ENCODE measurements around the gene PDCL3. TPM values are rescaled to one million over a fixed set of nuclear protein-coding genes. Genes with fewer than 3 reads are reported as not detected.

Gene PDCL3
- total RNA-seq, 1 experiment from 2014 or later, result 30.2 TPM

DNA sequence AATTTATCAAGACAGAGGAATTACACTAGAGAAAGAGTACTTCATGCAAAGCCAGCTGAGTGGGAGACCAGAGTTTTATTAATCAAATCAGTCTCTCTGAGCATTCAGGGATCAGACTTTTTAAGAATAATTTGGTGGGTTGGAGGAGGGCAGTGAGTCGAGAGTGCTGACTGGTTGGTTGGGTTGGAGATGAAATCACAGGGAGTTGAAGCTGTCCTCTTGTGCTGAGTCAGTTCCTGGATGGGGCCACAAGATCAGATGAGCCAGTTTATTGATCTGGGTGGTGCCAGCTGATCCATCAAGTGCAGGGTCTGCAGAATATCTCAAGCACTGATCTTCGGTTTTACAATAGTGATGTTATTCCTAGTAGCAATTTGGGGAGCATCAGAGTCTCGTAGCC is 21.4 kb upstream of the PDCL3 start:
- Histone ChIP-seq H3K27me3 (replicated peaks) (no peaks in the 10 kb centered on the region), H3K4me1 (replicated peaks) (no peaks in the 10 kb centered on the region), H3K9me3 (replicated peaks) (no peaks in the 10 kb centered on the region), H3K36me3 (no peaks in the 10 kb centered on the region), H3K27ac (no peak overlapping the region), H3K4me3 (no peak overlapping the region)
- no peak for DNase-seq (ENCODE audit: low read depth in 1 of 2, low spot score in 2 of 2)

DNA sequence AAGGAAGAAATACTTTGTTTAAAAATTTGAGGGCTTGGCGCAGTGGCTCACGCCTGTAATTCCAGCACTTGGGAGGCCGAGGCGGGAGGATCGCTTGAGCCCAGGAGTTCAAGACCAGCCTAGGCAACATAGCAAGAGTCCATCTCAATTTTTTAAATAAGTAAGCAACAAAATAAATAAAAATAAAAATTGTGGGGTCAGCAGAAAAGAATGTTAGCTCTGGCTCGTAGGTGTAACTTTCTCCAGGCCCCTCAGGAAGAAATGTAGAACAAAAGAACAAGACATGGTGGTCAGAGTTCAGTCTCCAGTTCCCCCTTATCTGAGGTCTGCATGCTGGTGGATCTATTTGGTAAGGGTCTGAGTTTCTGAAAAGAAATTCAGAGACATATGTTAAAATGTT is 20.4 kb upstream of the PDCL3 start:
- Histone ChIP-seq H3K36me3 (no peaks in the 10 kb centered on the region), H3K4me3 (no peak overlapping the region), H3K27ac (no peak overlapping the region), H3K27me3 (replicated peaks) (no peaks in the 10 kb centered on the region), H3K4me1 (replicated peaks) (no peaks in the 10 kb centered on the region), H3K9me3 (replicated peaks) (no peaks in the 10 kb centered on the region)
- no peak for DNase-seq (ENCODE audit: low read depth in 1 of 2, low spot score in 2 of 2)

DNA sequence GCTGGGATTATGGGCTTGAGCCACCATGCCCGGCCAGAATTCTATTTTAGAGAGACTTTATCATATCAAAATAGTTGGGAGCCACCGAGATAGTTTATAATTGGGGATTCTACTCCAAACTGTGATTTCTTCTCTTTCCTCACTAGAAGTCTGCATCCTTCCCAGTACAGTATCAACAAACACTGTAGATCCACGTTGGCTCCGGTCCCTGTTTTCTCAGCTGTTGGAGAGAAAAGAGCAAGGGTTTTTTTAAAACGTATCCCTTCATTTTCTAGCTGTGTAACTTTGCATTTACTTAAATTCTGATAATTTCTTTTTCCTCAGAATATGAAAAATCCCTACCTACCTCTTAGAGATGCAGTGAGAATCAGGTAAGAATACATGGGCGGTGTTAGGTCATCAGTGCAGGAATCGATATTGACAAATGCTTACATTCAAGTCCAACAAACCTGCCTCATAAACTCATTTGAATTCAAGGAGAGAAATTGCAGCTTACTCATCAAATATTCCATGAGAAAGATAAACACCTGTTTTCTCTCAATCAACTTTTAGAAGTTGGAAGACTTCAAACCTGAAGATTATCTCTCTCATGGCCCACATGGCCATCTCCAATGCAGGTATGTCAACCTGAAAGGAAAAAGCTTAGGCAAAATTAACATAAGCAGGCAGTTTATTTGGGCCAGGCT is 17.7 kb upstream of the PDCL3 start:
- no peak for DNase-seq (ENCODE audit: low read depth in 1 of 2, low spot score in 2 of 2)
- H3K27ac ChIP-seq, result no peak overlapping the region

DNA sequence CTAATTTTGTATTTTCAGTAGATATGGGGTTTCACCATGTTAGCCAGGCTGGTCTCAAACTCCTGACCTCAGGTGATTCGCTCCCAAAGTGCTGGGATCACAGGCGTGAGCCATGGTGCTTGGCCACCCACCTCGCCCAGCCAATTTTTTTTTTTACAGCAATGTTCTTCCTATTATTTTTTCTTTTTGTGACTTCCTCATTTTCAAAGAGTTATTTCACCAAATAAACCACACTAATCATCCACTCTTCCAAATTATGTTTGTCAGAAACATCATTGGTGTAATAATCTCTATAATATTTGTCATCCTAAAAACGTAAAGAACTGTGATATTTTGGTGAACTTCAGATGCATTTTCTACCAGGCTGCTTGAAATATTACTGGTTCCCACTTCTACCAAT is 16.3 kb upstream of the PDCL3 start:
- H3K27me3 ChIP-seq (replicated peaks), result no peaks in the 10 kb centered on the region
- H3K36me3 ChIP-seq, result no peaks in the 10 kb centered on the region
- H3K9me3 ChIP-seq (replicated peaks), result no peaks in the 10 kb centered on the region
- no peak overlapping the region for H3K27ac ChIP-seq
- no peaks in the 10 kb centered on the region for H3K4me1 ChIP-seq (replicated peaks)
- no peak for DNase-seq (ENCODE audit: low read depth in 1 of 2, low spot score in 2 of 2)
- H3K4me3 ChIP-seq, result no peak overlapping the region

More for the DNA sequence above, 17.7 kb upstream of the PDCL3 start:
- no peaks in the 10 kb centered on the region for H3K9me3 ChIP-seq (replicated peaks)
- no peak overlapping the region for H3K4me3 ChIP-seq
- H3K27me3 ChIP-seq (replicated peaks), result no peaks in the 10 kb centered on the region
- no peaks in the 10 kb centered on the region for H3K4me1 ChIP-seq (replicated peaks)
- H3K36me3 ChIP-seq, result no peaks in the 10 kb centered on the region

DNA sequence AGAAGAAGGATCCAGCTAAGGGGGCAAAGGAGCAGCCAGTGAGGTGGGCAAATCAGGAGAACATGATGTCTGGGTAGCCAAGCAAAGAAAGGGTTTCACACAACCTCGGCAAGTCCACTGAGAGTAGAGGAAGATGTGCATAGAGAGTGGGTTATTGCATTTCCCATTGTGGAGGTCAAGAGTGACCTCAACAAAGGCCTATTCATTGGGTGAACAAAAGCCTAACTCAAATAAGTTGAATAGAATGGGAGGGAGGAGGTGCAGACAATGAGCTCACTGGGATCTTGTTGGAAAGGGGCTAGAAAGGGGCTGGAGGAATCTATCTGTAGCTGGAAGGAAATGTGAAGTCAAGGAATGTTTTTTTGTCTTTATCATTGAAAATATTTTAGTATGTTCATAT is 14.0 kb upstream of the PDCL3 start:
- Histone ChIP-seq H3K4me3 (no peak overlapping the region), H3K27me3 (replicated peaks) (no peaks in the 10 kb centered on the region), H3K4me1 (replicated peaks) (no peaks in the 10 kb centered on the region), H3K9me3 (replicated peaks) (no peaks in the 10 kb centered on the region), H3K27ac (no peak overlapping the region), H3K36me3 (no peaks in the 10 kb centered on the region)
- no peak for DNase-seq (ENCODE audit: low read depth in 1 of 2, low spot score in 2 of 2)

DNA sequence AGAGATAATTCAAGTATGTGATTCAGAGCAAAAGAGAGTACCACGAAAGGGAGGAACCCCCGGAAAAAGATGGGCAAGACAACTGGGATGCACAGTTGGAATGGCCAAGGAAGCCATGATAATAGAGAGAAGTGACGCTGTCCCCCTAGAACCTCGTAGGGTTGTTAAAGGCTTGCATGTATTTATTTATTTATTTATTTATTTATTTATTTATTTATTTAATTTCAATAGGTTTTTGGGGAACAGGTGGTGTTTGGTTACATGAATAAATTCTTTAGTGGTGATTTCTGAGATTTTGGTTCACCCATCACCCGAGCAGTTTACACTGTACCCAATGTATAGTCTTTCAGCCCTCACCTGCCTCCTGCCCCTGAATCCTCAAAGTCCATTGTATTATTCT is 11.5 kb upstream of the PDCL3 start:
- H3K4me1 ChIP-seq (replicated peaks), result no peaks in the 10 kb centered on the region
- H3K9me3 ChIP-seq (replicated peaks), result no peaks in the 10 kb centered on the region
- H3K27ac ChIP-seq, result no peak overlapping the region
- no peak overlapping the region for H3K4me3 ChIP-seq
- DNase-seq (ENCODE audit: low read depth in 1 of 2, low spot score in 2 of 2), result no peak
- H3K36me3 ChIP-seq, result no peaks in the 10 kb centered on the region
- no peaks in the 10 kb centered on the region for H3K27me3 ChIP-seq (replicated peaks)

DNA sequence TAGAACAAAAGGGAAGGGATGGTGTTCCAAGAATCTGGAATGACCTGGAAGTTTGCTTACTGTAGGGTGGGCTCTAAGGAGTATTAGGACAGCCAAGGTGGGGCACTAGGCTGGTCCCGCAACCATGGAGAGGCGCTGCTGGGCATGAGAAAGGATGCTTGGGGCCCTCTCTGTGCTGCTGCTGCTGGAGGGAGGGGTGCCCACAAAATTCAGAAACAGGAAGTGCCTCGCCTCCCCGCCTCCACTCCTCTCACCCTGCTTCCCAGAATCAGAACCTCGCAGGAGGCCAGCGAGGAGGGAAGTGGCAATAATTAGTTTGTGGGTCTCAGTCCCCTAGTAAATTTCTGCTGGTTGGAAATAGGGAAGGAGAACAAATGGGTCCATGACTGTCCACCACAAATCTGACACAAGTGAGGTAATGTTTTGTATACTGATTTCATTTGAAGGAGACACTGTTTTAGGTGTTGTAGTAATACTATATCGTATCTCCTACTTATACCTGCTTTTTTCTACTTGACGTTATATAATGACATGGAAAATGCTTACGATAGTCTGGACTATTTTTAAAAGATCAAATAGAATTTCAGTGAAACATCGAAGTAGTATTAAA is 7.9 kb upstream of the PDCL3 start:
- no peaks in the 10 kb centered on the region for H3K36me3 ChIP-seq
- no peak overlapping the region for H3K27ac ChIP-seq
- H3K4me1 ChIP-seq (replicated peaks), result no peaks in the 10 kb centered on the region
- H3K4me3 ChIP-seq, result no peak overlapping the region
- no peaks in the 10 kb centered on the region for H3K9me3 ChIP-seq (replicated peaks)
- no peak for DNase-seq (ENCODE audit: low read depth in 1 of 2, low spot score in 2 of 2)
- H3K27me3 ChIP-seq (replicated peaks), result no peaks in the 10 kb centered on the region

DNA sequence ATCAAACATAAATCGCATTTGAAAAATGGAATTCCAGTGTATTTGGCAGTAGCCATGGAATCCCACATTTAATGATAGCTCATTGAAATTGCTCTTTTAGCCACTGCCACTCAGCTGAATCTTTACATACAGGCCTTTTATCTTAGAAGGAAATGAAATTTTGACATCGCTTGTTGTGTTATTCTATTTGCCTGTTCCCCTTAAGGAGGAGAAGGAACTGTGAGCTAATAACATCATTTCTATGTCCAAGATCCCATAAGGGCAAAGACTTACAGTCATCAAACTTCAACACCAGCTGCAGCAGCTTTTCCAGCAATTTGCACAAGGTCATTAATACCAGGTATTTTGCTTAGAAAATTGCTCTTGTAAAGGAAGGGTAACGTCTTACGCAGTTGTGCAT is 6.0 kb upstream of the PDCL3 start:
- no peaks in the 10 kb centered on the region for H3K27me3 ChIP-seq (replicated peaks)
- no peak overlapping the region for H3K4me3 ChIP-seq
- H3K36me3 ChIP-seq, result no peaks in the 10 kb centered on the region
- no peaks in the 10 kb centered on the region for H3K9me3 ChIP-seq (replicated peaks)
- H3K27ac ChIP-seq, result no peak overlapping the region
- H3K4me1 ChIP-seq (replicated peaks), result peaks cover 6% of the 10 kb centered on the region
- DNase-seq (ENCODE audit: low read depth in 1 of 2, low spot score in 2 of 2), result no peak

DNA sequence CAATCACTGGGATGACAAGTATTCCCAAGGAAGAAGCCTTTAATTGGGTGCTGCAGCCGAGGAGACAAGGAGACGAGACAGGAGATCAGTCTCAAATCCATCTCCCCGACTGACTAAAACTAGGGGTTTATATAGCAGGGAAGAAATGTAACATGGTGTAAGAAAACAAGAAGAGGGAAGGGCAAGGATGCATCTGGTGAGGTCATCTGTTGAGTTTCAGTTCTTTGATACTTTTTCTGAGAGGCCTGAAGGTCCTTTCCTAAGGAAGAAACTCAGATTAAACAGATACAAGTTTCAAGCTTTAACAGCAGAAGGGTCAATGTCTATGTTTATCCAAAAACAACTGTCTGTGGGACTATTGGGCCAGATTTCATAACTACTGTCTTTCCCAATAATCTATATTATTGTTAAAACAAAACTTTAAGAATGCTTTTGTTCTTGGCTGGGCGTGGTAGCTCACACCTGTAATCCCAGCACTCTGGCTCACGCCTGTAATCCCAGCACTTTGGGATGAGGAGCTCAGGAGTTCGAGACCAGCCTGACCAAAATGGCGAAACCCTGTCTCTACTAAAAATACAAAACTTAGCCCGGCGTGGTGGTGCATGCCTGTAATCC is 2.5 kb upstream of the PDCL3 start:
- no peak for DNase-seq (ENCODE audit: low read depth in 1 of 2, low spot score in 2 of 2)
- Histone ChIP-seq H3K27me3 (replicated peaks) (no peaks in the 10 kb centered on the region), H3K36me3 (no peaks in the 10 kb centered on the region; the same call in 1 of the 2 replicates), H3K4me3 (no peak overlapping the region), H3K27ac (no peak overlapping the region), H3K4me1 (replicated peaks) (peaks cover 17% of the 10 kb centered on the region), H3K9me3 (replicated peaks) (no peaks in the 10 kb centered on the region)

DNA sequence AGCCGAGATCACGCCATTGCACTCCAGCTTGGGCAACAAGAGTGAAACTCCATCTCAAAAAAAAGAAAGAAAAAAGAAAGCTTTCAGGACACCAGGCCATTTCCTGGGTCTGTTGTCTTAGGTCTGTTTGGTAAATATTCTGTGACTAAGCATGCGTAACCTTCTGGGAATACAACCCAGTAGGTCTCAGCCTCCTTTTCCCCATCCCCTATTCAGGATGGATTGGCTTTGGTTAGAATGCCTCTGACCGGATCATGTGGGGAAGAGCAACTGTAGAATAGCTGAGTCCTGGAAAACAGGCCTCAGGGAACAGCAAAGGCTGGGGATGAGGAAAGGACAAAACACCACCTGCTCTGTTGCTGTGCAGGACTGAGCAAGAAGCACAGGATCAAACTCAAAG is 1.6 kb upstream of the PDCL3 start:
- Histone ChIP-seq H3K27me3 (replicated peaks) (no peaks in the 10 kb centered on the region), H3K27ac (no peak overlapping the region), H3K9me3 (replicated peaks) (no peaks in the 10 kb centered on the region), H3K4me3 (no peak overlapping the region), H3K4me1 (replicated peaks) (peaks cover 17% of the 10 kb centered on the region), H3K36me3 (no peaks in the 10 kb centered on the region; the same call in 1 of the 2 replicates)
- DNase-seq (ENCODE audit: low read depth in 1 of 2, low spot score in 2 of 2), result peak in 1 of 2 experiments; percentile 31

DNA sequence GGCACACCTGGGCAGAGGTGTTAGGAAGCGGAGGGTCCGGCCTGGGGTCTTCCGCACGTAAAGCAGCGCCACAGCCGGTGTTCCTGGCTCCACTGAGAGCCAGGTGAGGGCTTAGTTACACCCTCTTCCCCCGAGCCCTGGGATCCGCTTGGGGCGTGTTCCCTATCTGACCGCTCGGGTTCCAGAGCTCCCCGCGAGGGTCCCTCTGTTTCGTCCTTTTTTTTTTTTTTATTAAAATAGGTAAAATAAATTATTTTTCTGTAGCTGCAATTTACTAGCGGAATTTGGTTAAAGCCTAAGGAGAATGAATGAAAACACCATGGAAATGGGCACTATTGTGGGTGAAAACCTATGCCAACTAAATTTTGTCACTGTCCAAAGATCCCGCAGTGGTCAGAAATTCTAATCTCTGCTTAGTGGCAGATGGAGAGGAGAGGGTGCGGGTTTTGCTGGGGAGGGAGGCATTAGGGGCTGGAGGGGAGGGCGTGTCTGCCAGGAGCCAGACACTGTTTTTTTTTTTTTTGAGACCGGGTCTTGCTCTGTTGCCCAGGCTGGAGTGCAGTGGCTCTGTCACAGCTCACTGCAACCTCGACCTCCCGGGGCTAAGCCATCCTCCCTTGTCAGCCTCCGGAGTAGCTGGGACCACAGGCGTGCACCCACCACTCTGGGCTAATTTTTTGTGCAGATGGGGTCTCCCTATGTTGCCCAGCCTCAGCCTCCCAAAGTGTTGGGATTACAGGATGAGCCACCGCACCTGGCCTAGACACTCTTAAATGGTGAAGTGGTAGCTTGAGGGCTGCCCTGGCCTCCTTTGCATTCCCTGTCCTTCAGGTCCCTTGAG is 834 bp downstream of the PDCL3 start:
- H3K36me3 ChIP-seq, result peaks cover 6% of the 10 kb centered on the region
- H3K9me3 ChIP-seq (replicated peaks), result no peaks in the 10 kb centered on the region
- H3K4me1 ChIP-seq (replicated peaks), result peaks cover 17% of the 10 kb centered on the region
- peak overlapping the region; percentile 49 for H3K27ac ChIP-seq
- peak overlapping the region; percentile 70 for H3K4me3 ChIP-seq
- no peaks in the 10 kb centered on the region for H3K27me3 ChIP-seq (replicated peaks)
- no peak for DNase-seq (ENCODE audit: low read depth in 1 of 2, low spot score in 2 of 2)

DNA sequence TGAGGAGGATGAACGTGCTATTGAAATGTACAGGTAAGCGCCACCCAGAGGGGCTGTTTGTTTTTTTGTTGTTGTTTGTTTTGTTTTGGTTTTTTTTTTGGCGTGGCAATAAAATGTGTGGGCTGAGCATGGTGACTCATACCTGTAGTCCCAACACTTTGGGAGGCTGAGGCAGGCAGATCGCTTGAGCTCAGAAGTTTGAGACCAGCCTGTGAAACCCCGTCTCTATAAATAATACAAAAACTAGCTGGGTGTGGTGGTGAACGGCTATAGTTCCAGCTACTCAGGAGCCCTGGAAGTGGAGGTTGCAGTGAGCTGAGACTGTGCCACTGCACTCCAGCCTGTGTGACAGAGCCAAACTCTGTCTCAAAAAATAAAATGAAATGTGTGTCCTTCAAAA is 6.2 kb downstream of the PDCL3 start:
- DNase-seq (ENCODE audit: low read depth in 1 of 2, low spot score in 2 of 2), result no peak
- Histone ChIP-seq H3K4me3 (no peak overlapping the region), H3K27me3 (replicated peaks) (no peaks in the 10 kb centered on the region)

DNA sequence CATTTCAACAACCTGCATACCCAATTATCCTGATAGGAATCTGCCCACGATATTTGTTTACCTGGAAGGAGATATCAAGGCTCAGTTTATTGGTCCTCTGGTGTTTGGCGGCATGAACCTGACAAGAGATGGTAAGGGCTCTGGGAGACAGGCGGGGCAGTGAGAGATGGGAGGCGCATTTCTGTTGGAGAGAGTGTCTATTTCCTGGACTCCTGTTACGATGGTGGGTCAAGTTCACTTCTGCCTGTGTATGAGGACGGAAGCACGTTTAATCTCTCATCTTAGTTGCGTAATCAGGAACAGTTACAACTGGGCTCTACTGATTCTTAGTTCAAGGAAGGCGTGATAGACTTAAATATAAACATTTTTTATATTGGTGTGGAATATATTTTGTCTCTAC is 8.9 kb downstream of the PDCL3 start:
- no peaks in the 10 kb centered on the region; the same call in 1 of the 2 replicates for H3K4me1 ChIP-seq (replicated peaks)
- H3K4me3 ChIP-seq, result no peak overlapping the region
- H3K36me3 ChIP-seq, result peaks cover 42% of the 10 kb centered on the region
- DNase-seq (ENCODE audit: low read depth in 1 of 2, low spot score in 2 of 2), result no peak
- no peaks in the 10 kb centered on the region for H3K27me3 ChIP-seq (replicated peaks)
- no peaks in the 10 kb centered on the region for H3K9me3 ChIP-seq (replicated peaks)
- H3K27ac ChIP-seq, result no peak overlapping the region

More for the DNA sequence above, 6.2 kb downstream of the PDCL3 start:
- H3K9me3 ChIP-seq (replicated peaks), result no peaks in the 10 kb centered on the region
- peaks cover 1% of the 10 kb centered on the region for H3K4me1 ChIP-seq (replicated peaks)
- H3K27ac ChIP-seq, result no peak overlapping the region
- peaks cover 42% of the 10 kb centered on the region for H3K36me3 ChIP-seq

DNA sequence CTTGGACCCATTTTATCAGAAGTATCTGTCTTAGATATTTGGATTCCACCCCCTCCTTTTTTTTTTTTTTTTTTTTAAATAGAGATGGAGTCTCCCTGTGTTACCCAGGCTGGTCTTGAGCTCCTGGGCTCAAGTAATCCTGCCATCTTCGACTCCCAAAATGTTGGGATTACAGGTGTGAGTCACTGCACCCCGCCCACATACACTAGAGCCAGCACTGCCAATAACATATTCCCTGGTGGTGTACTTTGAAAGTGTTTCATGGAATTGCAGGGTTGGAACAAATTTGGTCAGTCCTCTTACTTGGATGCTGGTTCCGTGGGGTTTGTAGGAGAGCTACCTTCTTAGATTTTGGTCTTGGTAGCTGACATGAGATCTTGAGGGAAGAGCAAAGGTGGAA is 15.0 kb downstream of the PDCL3 start:
- no peak for DNase-seq (ENCODE audit: low read depth in 1 of 2, low spot score in 2 of 2)
- Histone ChIP-seq H3K9me3 (replicated peaks) (no peaks in the 10 kb centered on the region), H3K4me3 (no peak overlapping the region), H3K4me1 (replicated peaks) (no peaks in the 10 kb centered on the region), H3K27me3 (replicated peaks) (no peaks in the 10 kb centered on the region), H3K36me3 (peaks cover 15% of the 10 kb centered on the region), H3K27ac (no peak overlapping the region)
